HG03378 (cell line): ENCODE results near the gene SCN2B.

Source experiments
- ATAC-seq: cut with Tn5 transposase; IDR thresholded peaks from one replicate; pipeline ENCODE4 v1.9.1; 2021; ENCODE audit warnings: mild to moderate bottlenecking, moderate library complexity; ENCODE audit not compliant: unreplicated experiment

Gene SCN2B

GRCh38 chr11:118154641-118155040 lies 21.8 kb downstream of the SCN2B start:
- no peak for ATAC-seq

- ATAC-seq = no peak
These were observed 22.5 kb downstream of the SCN2B start for GRCh38 chr11:118153976-118154375.

- no peak for ATAC-seq
These were observed 22.9 kb downstream of the SCN2B start for GRCh38 chr11:118153516-118153915.

- no peak for ATAC-seq
These were observed 23.6 kb downstream of the SCN2B start, which contains the start of gene SCN4B for GRCh38 chr11:118152552-118153471. SCN4B (minus strand) TSS chr11:118152823; CDS start chr11:118152673, 150 bp downstream.

GRCh38 chr11:118152020-118152551 lies 24.4 kb downstream of the SCN2B start:
- no peak for ATAC-seq

GRCh38 chr11:118151431-118151830 lies 25.0 kb downstream of the SCN2B start:
- ATAC-seq = no peak

- no peak for ATAC-seq
These were observed 26.9 kb downstream of the SCN2B start for GRCh38 chr11:118149493-118149892.

GRCh38 chr11:118148856-118149255 lies 27.6 kb downstream of the SCN2B start:
- ATAC-seq = no peak

- ATAC-seq = no peak
These were observed 28.2 kb downstream of the SCN2B start for GRCh38 chr11:118148240-118148639.

- ATAC-seq = no peak
These were observed 28.9 kb downstream of the SCN2B start for GRCh38 chr11:118147502-118147901.

GRCh38 chr11:118146554-118146953 lies 29.9 kb downstream of the SCN2B start:
- no peak for ATAC-seq

GRCh38 chr11:118145285-118146227 lies 30.9 kb downstream of the SCN2B start:
- no peak for ATAC-seq

- ATAC-seq = no peak
These were observed 31.9 kb downstream of the SCN2B start for GRCh38 chr11:118144301-118145268.

- no peak for ATAC-seq
These were observed 32.7 kb downstream of the SCN2B start for GRCh38 chr11:118143661-118144185.

- ATAC-seq = no peak
These were observed 33.6 kb downstream of the SCN2B start for GRCh38 chr11:118142809-118143208.

- no peak for ATAC-seq
These were observed 34.4 kb downstream of the SCN2B start for GRCh38 chr11:118142081-118142480.

GRCh38 chr11:118139578-118139977 lies 36.9 kb downstream of the SCN2B start:
- no peak for ATAC-seq

- no peak for ATAC-seq
These were observed 37.5 kb downstream of the SCN2B start for GRCh38 chr11:118138839-118139420.

GRCh38 chr11:118136801-118137200 lies 39.6 kb downstream of the SCN2B start:
- no peak for ATAC-seq
